Adrenal gland (tissue), 12 donors: ENCODE data around the gene AQP1. TPM values are rescaled to one million over a fixed set of nuclear protein-coding genes. Genes with fewer than 3 reads are reported as not detected.

Experiments used
- DNase-seq, 7 donors: peaks; one replicate each; pipeline ENCODE4 v3.0.0-alpha.2; 2019 to 2020
- H3K27ac ChIP-seq, 5 donors: fragments of 200-600 bp; sonication (generic) in 4 of 5; 1 replicate in 3 of 5; 2 replicates in 2 of 5; pipeline versions ENCODE4 v1.5.1 to v1.8.0; 2016 to 2020; ENCODE audit warnings: mild to moderate bottlenecking in 1 of 5
- H3K27me3 ChIP-seq: fragments of 200-600 bp; 2 replicates; pipeline ENCODE4 v1.8.0; 2021
- H3K36me3 ChIP-seq, 2 donors: fragments of 200-600 bp; replicated peaks in 1 of 2; 1 replicate in 1 of 2; 2 replicates in 1 of 2; pipeline versions ENCODE4 v1.5.1 to v1.8.0; 2018 to 2022
- H3K4me1 ChIP-seq, 2 donors: fragments of 200-600 bp; replicated peaks in 1 of 2; 1 replicate in 1 of 2; 2 replicates in 1 of 2; pipeline versions ENCODE4 v1.5.1 to v1.8.0; 2018 to 2021
- H3K4me3 ChIP-seq, 4 donors: fragments of 200-600 bp; sonication (generic) in 3 of 4; one replicate each; pipeline ENCODE4 v1.5.1; 2016 to 2018
- H3K9me3 ChIP-seq, 3 donors: fragments of 200-600 bp; sonication (generic) in 1 of 3; replicated peaks in 1 of 3; 1 replicate in 2 of 3; 2 replicates in 1 of 3; pipeline versions ENCODE4 v1.5.1 to v1.8.0; 2016 to 2021
- POLR2A ChIP-seq, 2 donors: fragments of 450-650 bp; IDR thresholded peaks; one replicate each; pipeline ENCODE4 v1.6.1; 2017; ENCODE audit warnings: antibody characterized with exemption in 2 of 2, mild to moderate bottlenecking in 2 of 2, moderate library complexity in 1 of 2
- WGBS, 4 donors: extraction: QIAGEN DNeasy Blood & Tissue Kit in 2 of 4; methylation state at CpG; one replicate each; pipeline versions ENCODE4 v1.1.5 to v1.1.7; 2013 to 2017; 5-methylcytosine and 5-hydroxymethylcytosine counted together
- intact Hi-C, 2 donors: fragments of 100-400 bp; cut with DNase I; formaldehyde crosslinking; loops; one replicate each; pipeline versions ENCODE4 v1.14.1 to v1.15.0; 2022 to 2023
- polyA plus RNA-seq, 3 donors: library from polyadenylated mRNA; stranded (reverse); fragments of 200-250 nt in 2 of 3; fragments of 350-450 nt in 1 of 3; fragmentation: Illumina TruSeq in 1 of 3; extraction: RNeasy Lipid Tissue Mini Kit (QIAGEN cat#74804) in 1 of 3; gene quantifications; one replicate each; pipeline ENCODE4 v1.2.3, GENCODE V29; 2013 to 2014
- total RNA-seq, 9 donors: library from RNA; depleted of rRNA in 4 of 9; stranded (reverse); fragments of >200 nt in 4 of 9; fragments of 120-200 nt in 1 of 9; fragmentation: NEBNext Ultra II Directional in 1 of 9; extraction: Animal tissue kit (Norgen Biotek cat#: 25700) in 1 of 9; gene quantifications; one replicate each; pipeline versions ENCODE4 v1.1.0 to v1.2.4, GENCODE V29; 2013 to 2023
- TF ChIP-seq, protein P1 (sequence below), 6 experiments: fragments of 450-650 bp in 4 of 6; fragments of 200-600 bp in 2 of 6; sonication (generic) in 1 of 6; IDR thresholded peaks; 1 replicate in 5 of 6; 2 replicates in 1 of 6; pipeline versions ENCODE4 v1.5.1 to v1.8.0; 2016 to 2021; ENCODE audit warnings: antibody characterized with exemption in 6 of 6, mild to moderate bottlenecking in 2 of 6, moderate library complexity in 1 of 6
- donor health status: healthy with polysubstance abuse.
- donor health status: Bipolar disorder and iron deficiency.
- donor health status: DM: yes; HTN: yes; CAD: no.
- donor health status: DM: no; HTN: no; CAD: no.
- donor health status: DM: no; HTN: no; CAD: no.
- donor health status: DM: yes; HTN: yes; CAD: no.

The AQP1 gene
- total and polyA plus RNA-seq, 12 donors = 7.6 to 77.4 (median 40.5) TPM

DNA sequence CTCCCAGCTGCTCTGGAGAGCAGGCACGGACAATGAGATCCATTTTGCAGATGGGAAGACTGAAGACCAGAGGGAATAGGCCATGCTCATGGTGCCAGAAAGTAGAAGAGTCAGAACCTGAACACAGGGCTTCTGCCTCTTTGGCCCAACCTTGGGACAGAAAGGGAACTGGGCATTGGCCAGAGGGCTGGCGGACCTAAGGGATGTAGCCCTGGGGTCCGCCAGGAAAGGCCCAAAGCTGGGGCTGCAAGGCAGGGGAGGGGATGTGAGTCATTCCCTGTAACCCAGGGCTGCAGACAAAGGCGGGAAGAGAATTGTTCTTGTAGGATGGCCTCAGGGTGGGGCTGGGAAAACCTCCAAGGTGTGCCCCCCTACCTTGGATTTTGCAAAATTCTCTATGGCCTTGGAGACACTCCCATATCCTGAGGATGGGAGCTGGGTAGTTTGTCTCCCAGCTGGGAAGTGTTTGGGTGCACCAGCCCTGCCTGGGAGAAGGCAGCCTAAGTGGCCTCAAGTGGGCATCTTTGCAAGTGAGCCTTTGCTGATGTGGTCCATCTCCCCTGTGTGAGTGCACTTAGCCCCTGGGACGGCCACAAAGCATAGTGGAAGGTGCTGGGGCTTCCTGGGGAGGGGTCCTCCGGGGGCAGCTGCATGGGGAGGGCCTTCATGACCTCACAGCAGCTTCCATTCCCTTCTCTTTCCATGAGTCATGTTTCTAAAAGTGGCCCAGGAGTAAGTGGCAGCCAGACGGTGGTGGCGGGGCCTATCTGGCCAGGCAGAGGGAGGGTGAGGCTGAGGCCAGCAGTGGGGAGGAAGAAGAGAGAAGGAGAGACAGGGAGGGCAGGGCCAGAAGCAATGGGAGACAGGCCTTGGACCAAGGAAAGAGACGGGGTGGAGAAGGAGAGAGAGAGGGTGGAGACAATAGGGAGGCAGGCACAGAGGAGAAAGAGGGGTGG lies 9.2 kb downstream of the AQP1 start:
- Histone ChIP-seq H3K36me3 (no peaks in the 10 kb centered on the region), H3K27me3 (no peaks in the 10 kb centered on the region), H3K4me1 (peaks cover 0 to 17% of the 10 kb centered on the region in 2 donors), H3K27ac (peak overlapping the region in 2 of 5 donors; percentile 41 to 52), H3K9me3 (no peaks in the 10 kb centered on the region), H3K4me3 (no peak overlapping the region)
- 59 to 70% (median 63%) methylated on average over 7 to 9 of the region's 9 CpGs for WGBS, 4 donors
- intact Hi-C loops = no loop called here
- peak in 6 of 7 donors; percentile 20 to 61 (median 50) for DNase-seq
- TF ChIP-seq, protein P1, sequence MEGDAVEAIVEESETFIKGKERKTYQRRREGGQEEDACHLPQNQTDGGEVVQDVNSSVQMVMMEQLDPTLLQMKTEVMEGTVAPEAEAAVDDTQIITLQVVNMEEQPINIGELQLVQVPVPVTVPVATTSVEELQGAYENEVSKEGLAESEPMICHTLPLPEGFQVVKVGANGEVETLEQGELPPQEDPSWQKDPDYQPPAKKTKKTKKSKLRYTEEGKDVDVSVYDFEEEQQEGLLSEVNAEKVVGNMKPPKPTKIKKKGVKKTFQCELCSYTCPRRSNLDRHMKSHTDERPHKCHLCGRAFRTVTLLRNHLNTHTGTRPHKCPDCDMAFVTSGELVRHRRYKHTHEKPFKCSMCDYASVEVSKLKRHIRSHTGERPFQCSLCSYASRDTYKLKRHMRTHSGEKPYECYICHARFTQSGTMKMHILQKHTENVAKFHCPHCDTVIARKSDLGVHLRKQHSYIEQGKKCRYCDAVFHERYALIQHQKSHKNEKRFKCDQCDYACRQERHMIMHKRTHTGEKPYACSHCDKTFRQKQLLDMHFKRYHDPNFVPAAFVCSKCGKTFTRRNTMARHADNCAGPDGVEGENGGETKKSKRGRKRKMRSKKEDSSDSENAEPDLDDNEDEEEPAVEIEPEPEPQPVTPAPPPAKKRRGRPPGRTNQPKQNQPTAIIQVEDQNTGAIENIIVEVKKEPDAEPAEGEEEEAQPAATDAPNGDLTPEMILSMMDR (IDR thresholded peaks at IDR 0.05) = peak in 1 of 6 experiments; percentile 4
- no peak for TF ChIP-seq POLR2A (IDR thresholded peaks at IDR 0.05)

DNA sequence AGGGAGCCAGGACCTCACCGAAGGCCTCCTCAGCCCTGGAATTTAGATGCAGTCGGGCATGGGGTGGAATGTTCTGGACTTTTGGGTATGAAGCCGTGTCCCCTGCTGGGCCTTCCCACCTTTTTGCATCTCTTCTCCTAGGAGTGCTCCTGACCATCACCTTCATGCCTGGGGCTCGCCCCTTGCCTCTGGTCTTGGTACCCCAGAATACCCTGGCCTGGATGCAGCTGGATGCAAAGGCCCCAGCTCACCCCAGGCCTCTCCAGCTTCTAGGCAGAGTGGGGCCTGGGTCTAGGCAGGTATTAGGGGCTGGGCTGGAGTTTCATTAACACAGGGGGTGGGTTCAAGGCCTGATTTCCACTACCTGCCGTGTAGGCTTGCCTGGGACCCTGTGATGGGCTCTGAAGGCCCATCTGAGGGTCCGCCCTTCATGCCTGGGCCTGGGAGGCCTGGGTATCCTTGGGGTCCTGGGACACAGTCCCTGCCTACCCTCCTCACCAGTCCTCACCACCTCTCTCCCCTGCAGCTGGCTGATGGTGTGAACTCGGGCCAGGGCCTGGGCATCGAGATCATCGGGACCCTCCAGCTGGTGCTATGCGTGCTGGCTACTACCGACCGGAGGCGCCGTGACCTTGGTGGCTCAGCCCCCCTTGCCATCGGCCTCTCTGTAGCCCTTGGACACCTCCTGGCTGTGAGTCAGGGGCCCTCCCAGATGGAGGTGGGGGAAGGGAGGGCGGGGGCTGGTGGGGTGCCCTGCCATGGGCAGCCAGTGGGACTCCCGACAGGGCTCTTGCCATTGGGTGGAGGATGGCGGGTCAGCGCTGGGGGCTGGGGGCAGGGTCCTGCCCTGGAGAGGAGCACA lies 10.1 kb downstream of the AQP1 start:
- Histone ChIP-seq H3K27me3 (no peaks in the 10 kb centered on the region), H3K4me3 (no peak overlapping the region), H3K27ac (peak overlapping the region in 2 of 5 donors; percentile 41 to 52), H3K4me1 (peaks cover 0 to 17% of the 10 kb centered on the region in 2 donors), H3K36me3 (no peaks in the 10 kb centered on the region), H3K9me3 (no peaks in the 10 kb centered on the region)
- DNase-seq = peak in 6 of 7 donors; percentile 6 to 43 (median 12)
- intact Hi-C loops = no loop called here
- TF ChIP-seq, protein P1 (IDR thresholded peaks at IDR 0.05) = no peak
- no peak for TF ChIP-seq POLR2A (IDR thresholded peaks at IDR 0.05)
- 74 to 88% (median 83%) methylated on average over 7 to 19 of the region's 19 CpGs for WGBS, 4 donors

DNA sequence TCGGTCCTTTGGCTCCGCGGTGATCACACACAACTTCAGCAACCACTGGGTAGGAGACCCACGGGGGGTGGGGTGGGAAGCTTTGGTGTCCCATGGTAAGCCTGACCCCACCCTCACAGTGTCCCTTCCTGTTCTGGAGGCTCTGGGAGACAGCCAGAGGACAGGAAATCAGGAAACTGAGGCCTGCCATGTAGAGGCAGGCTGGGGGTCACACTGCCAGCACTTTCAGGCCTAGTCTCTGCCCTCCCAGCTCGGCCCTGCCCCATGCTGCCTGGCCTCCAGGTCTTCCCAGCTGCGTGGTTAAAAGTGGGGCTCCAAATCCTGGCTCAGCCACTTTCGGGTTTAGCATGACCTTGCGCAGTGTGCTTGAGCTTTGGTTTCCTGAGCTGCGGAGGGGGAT lies 10.9 kb downstream of the AQP1 start:
- TF ChIP-seq POLR2A (IDR thresholded peaks at IDR 0.05) = no peak
- TF ChIP-seq, protein P1 (IDR thresholded peaks at IDR 0.05) = no peak
- intact Hi-C loops = no loop called here
- WGBS, 4 donors = 89 to 98% (median 91%) methylated on average over 4 to 9 of the region's 9 CpGs
- Histone ChIP-seq H3K9me3 (no peaks in the 10 kb centered on the region), H3K27ac (no peak overlapping the region), H3K27me3 (no peaks in the 10 kb centered on the region), H3K4me3 (no peak overlapping the region), H3K4me1 (peaks cover 0 to 17% of the 10 kb centered on the region in 2 donors), H3K36me3 (no peaks in the 10 kb centered on the region)
- peak in 5 of 7 donors; percentile 13 to 46 (median 16) for DNase-seq
